ENCODE measurements around the gene PRKACG.

Gene PRKACG

GRCh38 chr9:68980341-68980914 is 33.5 kb downstream of the PRKACG start:
- no peak for DNase-seq

- DNase-seq, result no peak
These were observed 34.2 kb downstream of the PRKACG start for GRCh38 chr9:68979538-68980314.

- no peak for DNase-seq
These were observed 35.4 kb downstream of the PRKACG start for GRCh38 chr9:68978501-68978900.

GRCh38 chr9:68978066-68978465 is 35.8 kb downstream of the PRKACG start:
- DNase-seq, result peak; percentile 86 to 89

GRCh38 chr9:68975365-68976043 is 38.4 kb downstream of the PRKACG start:
- peak; percentile 6 to 25 for DNase-seq

- no peak for DNase-seq
These were observed 39.0 kb downstream of the PRKACG start for GRCh38 chr9:68974901-68975300.

GRCh38 chr9:68974431-68974830 is 39.5 kb downstream of the PRKACG start:
- DNase-seq, result no peak

- no peak for DNase-seq
These were observed 40.3 kb downstream of the PRKACG start for GRCh38 chr9:68973619-68974018.

GRCh38 chr9:68970151-68970550 is 43.8 kb downstream of the PRKACG start:
- no peak for DNase-seq

- DNase-seq, result no peak
These were observed 44.4 kb downstream of the PRKACG start for GRCh38 chr9:68969538-68969937.

- no peak for DNase-seq
These were observed 46.1 kb downstream of the PRKACG start for GRCh38 chr9:68967800-68968199.

- DNase-seq, result no peak
These were observed 47.4 kb downstream of the PRKACG start for GRCh38 chr9:68966496-68966944.

- no peak for DNase-seq
These were observed 49.1 kb downstream of the PRKACG start for GRCh38 chr9:68964765-68965164.

GRCh38 chr9:68964102-68964541 is 49.8 kb downstream of the PRKACG start:
- no peak for DNase-seq

GRCh38 chr9:68963416-68963815 is 50.5 kb downstream of the PRKACG start:
- DNase-seq, result no peak

Data from AML-193 (cell line).